Liver (tissue), 9 donors: ENCODE data around the gene RHBDF2. TPM values are rescaled to one million over a fixed set of nuclear protein-coding genes. Genes with fewer than 3 reads are reported as not detected.

Source experiments
- DNase-seq: peaks from one replicate; pipeline ENCODE4 v3.0.0-alpha.2; 2017; ENCODE audit warnings: low spot score
- H3K27ac ChIP-seq, 2 donors: one replicate each; pipeline ENCODE4 v1.7.0; 2013; ENCODE audit warnings: inconsistent platforms in 2 of 2, low read length in 2 of 2, control low read depth in 1 of 2, low read depth in 1 of 2, mild to moderate bottlenecking in 1 of 2
- H3K27me3 ChIP-seq, 4 donors: one replicate each; pipeline versions ENCODE4 v1.6.1 to v1.7.0; 2013; ENCODE audit warnings: low read length in 3 of 4, inconsistent platforms in 1 of 4, mild to moderate bottlenecking in 1 of 4, moderate library complexity in 1 of 4; ENCODE audit not compliant: control insufficient read depth in 4 of 4, insufficient read depth in 4 of 4
- H3K36me3 ChIP-seq, 4 donors: one replicate each; pipeline versions ENCODE4 v1.6.1 to v1.7.0; 2013; ENCODE audit warnings: low read length in 3 of 4, mild to moderate bottlenecking in 3 of 4, low read depth in 1 of 4, moderate library complexity in 1 of 4; ENCODE audit not compliant: control insufficient read depth in 4 of 4, insufficient read depth in 3 of 4
- H3K4me1 ChIP-seq, 4 donors: one replicate each; pipeline versions ENCODE4 v1.6.1 to v1.7.0; 2013; ENCODE audit warnings: low read length in 3 of 4, mild to moderate bottlenecking in 3 of 4, moderate library complexity in 1 of 4; ENCODE audit not compliant: control insufficient read depth in 4 of 4, insufficient read depth in 4 of 4
- H3K4me3 ChIP-seq, 3 donors: one replicate each; pipeline versions ENCODE4 v1.6.1 to v1.7.0; 2013; ENCODE audit warnings: low read length in 3 of 3, control low read depth in 1 of 3, low read depth in 1 of 3, mild to moderate bottlenecking in 1 of 3
- H3K9ac ChIP-seq, 2 donors: one replicate each; pipeline ENCODE4 v1.7.0; 2013; ENCODE audit warnings: low read length in 2 of 2, mild to moderate bottlenecking in 2 of 2, moderate library complexity in 2 of 2, control low read depth in 1 of 2, low read depth in 1 of 2
- H3K9me3 ChIP-seq, 4 donors: one replicate each; pipeline versions ENCODE4 v1.6.1 to v1.7.0; 2013; ENCODE audit warnings: low read length in 3 of 4; ENCODE audit not compliant: control insufficient read depth in 4 of 4
- ATF3 ChIP-seq: IDR thresholded peaks from 2 replicates; pipeline ENCODE4 v1.6.1; 2016; ENCODE audit warnings: antibody characterized with exemption
- CTCF ChIP-seq: fragments of 150-350 bp; IDR thresholded peaks from 2 replicates; pipeline ENCODE4 v1.5.1; 2017; ENCODE audit warnings: improper control_type of control experiment, low read depth, low read length; ENCODE audit not compliant: missing input control
- EGR1 ChIP-seq, 2 donors: IDR thresholded peaks; 2 replicates each; pipeline ENCODE4 v1.6.1; 2016 to 2018; ENCODE audit warnings: antibody characterized with exemption in 2 of 2, low read depth in 2 of 2
- FOXA1 ChIP-seq: IDR thresholded peaks from 2 replicates; pipeline ENCODE4 v1.6.1; 2016; ENCODE audit warnings: antibody characterized with exemption
- FOXA2 ChIP-seq: IDR thresholded peaks from 2 replicates; pipeline ENCODE4 v1.6.1; 2016; ENCODE audit warnings: antibody characterized with exemption
- GABPA ChIP-seq, 2 donors: IDR thresholded peaks in 1 of 2; conservative IDR thresholded peaks in 1 of 2; 2 replicates each; pipeline ENCODE4 v1.6.1; 2016; ENCODE audit warnings: antibody characterized with exemption in 2 of 2, mild to moderate bottlenecking in 1 of 2, moderate library complexity in 1 of 2
- HNF4A ChIP-seq, 2 donors: conservative IDR thresholded peaks; 2 replicates each; pipeline ENCODE4 v1.6.1; 2016; ENCODE audit warnings: antibody characterized with exemption in 2 of 2, mild to moderate bottlenecking in 2 of 2
- HNF4G ChIP-seq: IDR thresholded peaks from 2 replicates; pipeline ENCODE4 v1.6.1; 2016; ENCODE audit warnings: antibody characterized with exemption
- JUND ChIP-seq, 2 donors: IDR thresholded peaks; 2 replicates each; pipeline ENCODE4 v1.6.1; 2016; ENCODE audit warnings: antibody characterized with exemption in 2 of 2
- MAX ChIP-seq: IDR thresholded peaks from 2 replicates; pipeline ENCODE4 v1.6.1; 2016; ENCODE audit warnings: antibody characterized with exemption
- NR2F2 ChIP-seq: IDR thresholded peaks from 2 replicates; pipeline ENCODE4 v1.6.1; 2016; ENCODE audit warnings: antibody characterized with exemption
- RAD21 ChIP-seq, 2 donors: IDR thresholded peaks; 2 replicates each; pipeline ENCODE4 v1.6.1; 2016; ENCODE audit warnings: antibody characterized with exemption in 2 of 2, mild to moderate bottlenecking in 2 of 2
- REST ChIP-seq: IDR thresholded peaks from 2 replicates; pipeline ENCODE4 v1.6.1; 2016; ENCODE audit warnings: antibody characterized with exemption, mild to moderate bottlenecking
- SP1 ChIP-seq: IDR thresholded peaks from 2 replicates; pipeline ENCODE4 v1.6.1; 2018; ENCODE audit warnings: antibody characterized with exemption, mild to moderate bottlenecking
- TAF1 ChIP-seq: conservative IDR thresholded peaks from 2 replicates; pipeline ENCODE4 v1.6.1; 2016; ENCODE audit warnings: antibody characterized with exemption, mild to moderate bottlenecking
- YY1 ChIP-seq: IDR thresholded peaks from 2 replicates; pipeline ENCODE4 v1.6.1; 2016; ENCODE audit warnings: antibody characterized with exemption, mild to moderate bottlenecking
- ZBTB33 ChIP-seq: IDR thresholded peaks from 2 replicates; pipeline ENCODE4 v1.6.1; 2016; ENCODE audit warnings: antibody characterized with exemption
- WGBS: extraction: QIAGEN DNeasy Blood & Tissue Kit; methylation state at CpG from one replicate; pipeline ENCODE4 v1.1.7; 2013; 5-methylcytosine and 5-hydroxymethylcytosine counted together
- polyA plus RNA-seq, 2 donors: library from polyadenylated mRNA; stranded (reverse) in 1 of 2; unstranded in 1 of 2; fragments of 200-250 nt in 1 of 2; fragments of >200 nt in 1 of 2; fragmentation: Nextera tagmentation in 1 of 2; extraction: Ambion mirVana in 1 of 2; gene quantifications; one replicate each; pipeline versions ENCODE4 v1.2.1 to v1.2.3, GENCODE V29; 2013 to 2015
- total RNA-seq, 2 donors: library from RNA; depleted of rRNA; stranded (reverse); fragments of >200 nt; gene quantifications; one replicate each; pipeline ENCODE4 v1.2.3, GENCODE V29; 2014
- donor health status: healthy.
- donor health status: healthy.
- donor health status: healthy.
- donor health status: healthy.
- donor health status: healthy.

The RHBDF2 gene
- total and polyA plus RNA-seq, 4 donors: 2.9 to 6.7 (median 4.6) TPM

- TF ChIP-seq HNF4A (conservative IDR thresholded peaks at IDR 0.05): no peak
Observed at GRCh38 chr17:76490112-76490710, 11.0 kb downstream of the RHBDF2 start (continued).

- no peak overlapping the region for H3K9ac ChIP-seq
- H3K4me1 ChIP-seq: peaks cover 0 to 2% (median under 1%) of the 10 kb centered on the region in 4 donors
- WGBS: 98% methylated on average over 22 of the region's 22 CpGs
- TF ChIP-seq YY1 (no peak), TAF1 (no peak), ZBTB33 (no peak), ATF3 (no peak), RAD21 (IDR thresholded peaks at IDR 0.05) (no peak)
- DNase-seq: no peak
- H3K27me3 ChIP-seq: no peaks in the 10 kb centered on the region
- no peak overlapping the region for H3K4me3 ChIP-seq
- H3K27ac ChIP-seq: no peak overlapping the region
- no peaks in the 10 kb centered on the region for H3K36me3 ChIP-seq
- no peaks in the 10 kb centered on the region for H3K9me3 ChIP-seq
Observed at GRCh38 chr17:76487451-76488192, 13.6 kb downstream of the RHBDF2 start.

- H3K36me3 ChIP-seq: no peaks in the 10 kb centered on the region
- no peak overlapping the region for H3K4me3 ChIP-seq
- no peak for DNase-seq
- no peaks in the 10 kb centered on the region for H3K9me3 ChIP-seq
- 66% methylated on average over 11 of the region's 11 CpGs for WGBS
- TF ChIP-seq JUND (IDR thresholded peaks at IDR 0.05): no peak
- peak; percentile 70 for TF ChIP-seq SP1
- TF ChIP-seq FOXA2: no peak
- no peak for TF ChIP-seq MAX
- H3K27me3 ChIP-seq: no peaks in the 10 kb centered on the region
- no peak overlapping the region for H3K9ac ChIP-seq
- H3K4me1 ChIP-seq: no peaks in the 10 kb centered on the region
- no peak overlapping the region for H3K27ac ChIP-seq
Observed at GRCh38 chr17:76485569-76485968, 15.7 kb downstream of the RHBDF2 start.

GRCh38 chr17:76484228-76484725 lies 16.9 kb downstream of the RHBDF2 start:
- Histone ChIP-seq H3K36me3 (peaks cover 0 to 2% (median 0%) of the 10 kb centered on the region in 4 donors), H3K9ac (no peak overlapping the region), H3K4me1 (no peaks in the 10 kb centered on the region), H3K27ac (no peak overlapping the region), H3K27me3 (no peaks in the 10 kb centered on the region), H3K9me3 (no peaks in the 10 kb centered on the region), H3K4me3 (no peak overlapping the region)
- 94% methylated on average over 11 of the region's 11 CpGs for WGBS
- no peak for DNase-seq
- TF ChIP-seq EGR1 (IDR thresholded peaks at IDR 0.05; ENCODE audit: low read depth in 2 of 2) (no peak), TAF1 (no peak), MAX (no peak), HNF4A (conservative IDR thresholded peaks at IDR 0.05) (no peak), SP1 (no peak), FOXA2 (no peak), GABPA (IDR thresholded peaks at IDR 0.05 in 1 of 2, conservative IDR thresholded peaks at IDR 0.05 in 1 of 2) (no peak), FOXA1 (no peak), RAD21 (IDR thresholded peaks at IDR 0.05) (no peak), NR2F2 (no peak), CTCF (no peak), REST (no peak), HNF4G (no peak)
